Right renal pelvis (tissue), 4 donors: ENCODE measurements around the gene C13orf46. TPM values are rescaled to one million over a fixed set of nuclear protein-coding genes. Genes with fewer than 3 reads are reported as not detected.
A peak's percentile ranks its signal among the peaks of the same experiment; 100 is the strongest.
"Not testable (repeated sequence)": the region's sequence is repeated elsewhere in the genome, so short reads cannot be mapped to it uniquely, and the experiment has no call there.

ENCODE experiments used
- DNase-seq, 4 donors: peaks; one replicate each; pipeline ENCODE4 v3.0.0-alpha.2; 2013; ENCODE audit warnings: low read depth in 4 of 4, low spot score in 3 of 4, missing footprints in 1 of 4
- polyA plus RNA-seq, 4 donors: library from polyadenylated mRNA; unstranded; fragments of 120-200 nt; gene quantifications; one replicate each; pipeline ENCODE4 v1.2.1, GENCODE V29; 2013; ENCODE audit not compliant: insufficient read length in 4 of 4

C13orf46 gene
- polyA plus RNA-seq, 4 donors: 0.13 to 0.16 (median 0.15) TPM

GRCh38 chr13:113914333-113915011, 59.4 kb downstream of the C13orf46 start:
- no peak for DNase-seq

- not testable (repeated sequence) for DNase-seq
Observed at GRCh38 chr13:113913838-113914237, 60.0 kb downstream of the C13orf46 start.

GRCh38 chr13:113913408-113913807, 60.5 kb downstream of the C13orf46 start:
- DNase-seq: not testable (repeated sequence)

GRCh38 chr13:113912596-113912995, 61.3 kb downstream of the C13orf46 start:
- no peak for DNase-seq

GRCh38 chr13:113907635-113908617, 66.0 kb downstream of the C13orf46 start:
- peak in 1 of 4 donors; percentile 15 for DNase-seq

- DNase-seq: no peak
Observed at GRCh38 chr13:113906571-113906970, 67.3 kb downstream of the C13orf46 start.

GRCh38 chr13:113905942-113906341, 67.9 kb downstream of the C13orf46 start:
- no peak for DNase-seq

GRCh38 chr13:113905018-113905417, 68.9 kb downstream of the C13orf46 start:
- DNase-seq: no peak

- no peak for DNase-seq
Observed at GRCh38 chr13:113904411-113904810, 69.5 kb downstream of the C13orf46 start.

- DNase-seq: no peak
Observed at GRCh38 chr13:113903912-113904311, 70.0 kb downstream of the C13orf46 start.

Other genes starting within 250 kb of the C13orf46 start
- gene TMEM255B, start 214.8 kb downstream of the C13orf46 start, polyA plus RNA-seq: 1 to 10 TPM; 6.5 to 8.5 (median 7.7) TPM
- 10 to 100 TPM; 26.2 to 41.4 (median 27.7) TPM for gene GAS6, start 110.0 kb downstream of the C13orf46 start, polyA plus RNA-seq
- 10 to 100 TPM; 13.5 to 14.5 (median 14.2) TPM for gene RASA3, start 158.5 kb upstream of the C13orf46 start, polyA plus RNA-seq
- 10 to 100 TPM in 1 of 4 donors, not detected in 3; 10.1 TPM for gene CFAP97D2, start 205.2 kb upstream of the C13orf46 start, polyA plus RNA-seq